ENCODE data around the gene CCDC68. TPM values are rescaled to one million over a fixed set of nuclear protein-coding genes. Genes with fewer than 3 reads are reported as not detected.
"Not testable (repeated sequence)": the region's sequence is repeated elsewhere in the genome, so short reads cannot be mapped to it uniquely, and the experiment has no call there.

Gene CCDC68
- total RNA-seq, 3 donors from 2014 or later, result not detected

GRCh38 chr18:54857499-54857898 lies 101.8 kb downstream of the CCDC68 start:
- peaks cover 9% of the 10 kb centered on the region for H3K4me1 Mint-ChIP-seq (ENCODE audit: low read depth)
- no peak overlapping the region for H3K4me3 Mint-ChIP-seq
- no peaks in the 10 kb centered on the region for H3K9me3 Mint-ChIP-seq
- no peak for ATAC-seq
- H3K27me3 Mint-ChIP-seq (ENCODE audit: low read depth), result no peaks in the 10 kb centered on the region
- H3K36me3 Mint-ChIP-seq (ENCODE audit: insufficient read depth), result peaks cover 4% of the 10 kb centered on the region
- no peak for DNase-seq

- DNase-seq (no peak), ATAC-seq (no peak)
- peaks cover 4% of the 10 kb centered on the region for H3K36me3 Mint-ChIP-seq (ENCODE audit: insufficient read depth)
- peaks cover 12% of the 10 kb centered on the region for H3K4me1 Mint-ChIP-seq (ENCODE audit: low read depth)
- no peak overlapping the region for H3K4me3 Mint-ChIP-seq
- no peaks in the 10 kb centered on the region for H3K27me3 Mint-ChIP-seq (ENCODE audit: low read depth)
- H3K9me3 Mint-ChIP-seq, result no peaks in the 10 kb centered on the region
These were observed 103.1 kb downstream of the CCDC68 start for GRCh38 chr18:54856105-54856646.

- peaks cover 12% of the 10 kb centered on the region for H3K4me1 Mint-ChIP-seq (ENCODE audit: low read depth)
- H3K4me3 Mint-ChIP-seq; DNase-seq; H3K36me3 Mint-ChIP-seq (ENCODE audit: insufficient read depth); ATAC-seq; H3K9me3 Mint-ChIP-seq; H3K27me3 Mint-ChIP-seq (ENCODE audit: low read depth): not testable (repeated sequence)
These were observed 104.2 kb downstream of the CCDC68 start for GRCh38 chr18:54855050-54855449.

GRCh38 chr18:54852780-54853675 lies 106.2 kb downstream of the CCDC68 start:
- ATAC-seq, result peak; percentile 28 to 55
- H3K4me3 Mint-ChIP-seq, result no peak overlapping the region
- H3K27me3 Mint-ChIP-seq (ENCODE audit: low read depth), result no peaks in the 10 kb centered on the region
- H3K36me3 Mint-ChIP-seq (ENCODE audit: insufficient read depth), result peaks cover 4% of the 10 kb centered on the region
- peaks cover 12% of the 10 kb centered on the region for H3K4me1 Mint-ChIP-seq (ENCODE audit: low read depth)
- no peaks in the 10 kb centered on the region for H3K9me3 Mint-ChIP-seq
- DNase-seq, result no peak

Other genes with a start within 250 kb of the CCDC68 start
- under 1 TPM; 0.05 to 0.78 (median 0.14) TPM for gene RAB27B, start 131.0 kb downstream of the CCDC68 start, total RNA-seq

Measured in activated T-cell treated with anti-CD3 and anti-CD28 coated beads, Interleukin-2, amount 50 U/mL, for 4 hours (primary cell).